ENCODE data around the gene BPIFB2.

BPIFB2 gene

GRCh38 chr20:33051333-33051732, 43.8 kb downstream of the BPIFB2 start:
- no peak overlapping the region for H3K9ac ChIP-seq
- H3K36me3 ChIP-seq: no peaks in the 10 kb centered on the region
- no peak overlapping the region for H3K27ac ChIP-seq
- no peaks in the 10 kb centered on the region for H4K20me1 ChIP-seq
- H3K4me1 ChIP-seq: peaks cover 15% of the 10 kb centered on the region
- no peak overlapping the region for H3K4me2 ChIP-seq
- peaks cover 10% of the 10 kb centered on the region; the same call in 1 of the 2 replicates for H3K9me3 ChIP-seq
- no peak for TF ChIP-seq Cebpa-rat (IDR thresholded peaks at IDR 0.05)
- H3K27me3 ChIP-seq: no peaks in the 10 kb centered on the region
- no peak overlapping the region for H3K4me3 ChIP-seq

- no peak within 1 kb of the TSS for H3K4me3 ChIP-seq
- TF ChIP-seq Cebpa-rat (IDR thresholded peaks at IDR 0.05): no peak
- H3K4me1 ChIP-seq: peaks cover 15% of the 10 kb centered on the region
- no peak within 1 kb of the TSS for H3K9ac ChIP-seq
- H3K36me3 ChIP-seq: no peaks in the 10 kb centered on the region
- H3K4me2 ChIP-seq: peak within 1 kb of the TSS; percentile 49; the same call in 1 of the 2 replicates
- H4K20me1 ChIP-seq: no peaks in the 10 kb centered on the region
- H3K27me3 ChIP-seq: no peaks in the 10 kb centered on the region
- H3K27ac ChIP-seq: no peak within 1 kb of the TSS
- H3K9me3 ChIP-seq: no peaks in the 10 kb centered on the region
These were observed 46.0 kb downstream of the BPIFB2 start, which contains the start of gene BPIFB3 for GRCh38 chr20:33053291-33054106. TSS of gene BPIFB3 (plus strand) at chr20:33053903. CDS start at chr20:33055436, 1,533 bp downstream.

- Histone ChIP-seq H3K4me2 (peak overlapping the region; percentile 49; the same call in 1 of the 2 replicates), H4K20me1 (no peaks in the 10 kb centered on the region), H3K4me1 (peaks cover 15% of the 10 kb centered on the region), H3K9ac (no peak overlapping the region), H3K9me3 (no peaks in the 10 kb centered on the region), H3K27me3 (no peaks in the 10 kb centered on the region), H3K4me3 (no peak overlapping the region), H3K27ac (no peak overlapping the region), H3K36me3 (no peaks in the 10 kb centered on the region)
- no peak for TF ChIP-seq Cebpa-rat (IDR thresholded peaks at IDR 0.05)
These were observed 46.9 kb downstream of the BPIFB2 start for GRCh38 chr20:33054381-33054780.

- no peak for TF ChIP-seq Cebpa-rat (IDR thresholded peaks at IDR 0.05)
- no peaks in the 10 kb centered on the region for H3K36me3 ChIP-seq
These were observed 47.3 kb downstream of the BPIFB2 start for GRCh38 chr20:33054791-33055190.

GRCh38 chr20:33059136-33059535, 51.6 kb downstream of the BPIFB2 start:
- Histone ChIP-seq H3K36me3 (no peaks in the 10 kb centered on the region), H3K4me3 (no peak overlapping the region), H3K27me3 (no peaks in the 10 kb centered on the region), H3K27ac (no peak overlapping the region), H3K4me2 (no peak overlapping the region), H3K4me1 (peaks cover 38% of the 10 kb centered on the region), H3K9me3 (no peaks in the 10 kb centered on the region), H4K20me1 (no peaks in the 10 kb centered on the region), H3K9ac (no peak overlapping the region)
- TF ChIP-seq Cebpa-rat (IDR thresholded peaks at IDR 0.05): no peak

More at GRCh38 chr20:33054791-33055190, 47.3 kb downstream of the BPIFB2 start:
- no peaks in the 10 kb centered on the region for H3K27me3 ChIP-seq
- H3K27ac ChIP-seq: no peak overlapping the region
- peaks cover 15% of the 10 kb centered on the region for H3K4me1 ChIP-seq
- peak overlapping the region; percentile 49 for H3K4me2 ChIP-seq
- H3K9me3 ChIP-seq: no peaks in the 10 kb centered on the region
- no peak overlapping the region for H3K4me3 ChIP-seq
- no peak overlapping the region for H3K9ac ChIP-seq
- no peaks in the 10 kb centered on the region for H4K20me1 ChIP-seq

GRCh38 chr20:33059741-33060390, 52.4 kb downstream of the BPIFB2 start:
- no peaks in the 10 kb centered on the region for H3K36me3 ChIP-seq
- H3K9ac ChIP-seq: no peak overlapping the region
- H3K27ac ChIP-seq: no peak overlapping the region
- peaks cover 36% of the 10 kb centered on the region for H3K4me1 ChIP-seq
- no peaks in the 10 kb centered on the region for H3K9me3 ChIP-seq
- no peak overlapping the region for H3K4me2 ChIP-seq
- H3K27me3 ChIP-seq: no peaks in the 10 kb centered on the region
- no peaks in the 10 kb centered on the region for H4K20me1 ChIP-seq
- H3K4me3 ChIP-seq: no peak overlapping the region
- TF ChIP-seq Cebpa-rat (IDR thresholded peaks at IDR 0.05): no peak

GRCh38 chr20:33061658-33062028, 54.1 kb downstream of the BPIFB2 start:
- Histone ChIP-seq H3K4me3 (no peak overlapping the region), H3K4me2 (peak overlapping the region; percentile 65), H3K36me3 (no peaks in the 10 kb centered on the region), H3K4me1 (peaks cover 36% of the 10 kb centered on the region), H3K9ac (peak overlapping the region; percentile 2; the same call in 1 of the 2 replicates), H3K27me3 (no peaks in the 10 kb centered on the region), H3K9me3 (no peaks in the 10 kb centered on the region), H3K27ac (peak overlapping the region; percentile 63), H4K20me1 (no peaks in the 10 kb centered on the region)
- no peak for TF ChIP-seq Cebpa-rat (IDR thresholded peaks at IDR 0.05)

- no peaks in the 10 kb centered on the region for H3K36me3 ChIP-seq
- H3K4me3 ChIP-seq: no peak overlapping the region
- no peaks in the 10 kb centered on the region for H3K27me3 ChIP-seq
- TF ChIP-seq Cebpa-rat (IDR thresholded peaks at IDR 0.05): no peak
- H3K9me3 ChIP-seq: no peaks in the 10 kb centered on the region
- H3K4me1 ChIP-seq: peaks cover 36% of the 10 kb centered on the region
- H4K20me1 ChIP-seq: no peaks in the 10 kb centered on the region
- H3K9ac ChIP-seq: no peak overlapping the region
- H3K27ac ChIP-seq: peak overlapping the region; percentile 63; the same call in 1 of the 2 replicates
- no peak overlapping the region; the same call in 1 of the 2 replicates for H3K4me2 ChIP-seq
These were observed 54.8 kb downstream of the BPIFB2 start for GRCh38 chr20:33062105-33062824.

- Histone ChIP-seq H3K27me3 (no peaks in the 10 kb centered on the region), H3K4me1 (peaks cover 36% of the 10 kb centered on the region), H3K9me3 (no peaks in the 10 kb centered on the region), H3K4me3 (no peak overlapping the region), H3K27ac (peak overlapping the region; percentile 63; the same call in 1 of the 2 replicates), H3K4me2 (no peak overlapping the region), H3K36me3 (no peaks in the 10 kb centered on the region), H4K20me1 (no peaks in the 10 kb centered on the region), H3K9ac (no peak overlapping the region)
- TF ChIP-seq Cebpa-rat (IDR thresholded peaks at IDR 0.05): no peak
These were observed 55.3 kb downstream of the BPIFB2 start for GRCh38 chr20:33062825-33063149.

Measured in BLaER1 (cell line).